ENCODE data around the gene PLCB3. TPM values are rescaled to one million over a fixed set of nuclear protein-coding genes. Genes with fewer than 3 reads are reported as not detected.

PLCB3 gene
- total and polyA plus RNA-seq, 10 of the 15 experiments (the other 5 are each of a cell fraction or from before 2014, with no cell fraction given), result 0.03 to 10.3 (median 3.3) TPM

- TF ChIP-seq SIX5 (IDR thresholded peaks at IDR 0.05; ENCODE audit: low read depth, low read length, severe bottlenecking) (no peak), NBN (IDR thresholded peaks at IDR 0.05) (no peak), SRF (IDR thresholded peaks at IDR 0.05; ENCODE audit: low read depth in 2 of 2, low read length in 2 of 2) (no peak)
Observed at GRCh38 chr11:64292460-64293254, 41.3 kb downstream of the PLCB3 start (continued).

- H3K27me3 ChIP-seq (replicated peaks in 1 of 2; ENCODE audit: control insufficient read depth in 2 of 2, insufficient read depth in 2 of 2, low read length in 1 of 2), result peaks cover 17 to 26% of the 10 kb centered on the region in 2 experiments
- H3K4me3 ChIP-seq, result no peak overlapping the region
- TF ChIP-seq GATAD2B (conservative IDR thresholded peaks at IDR 0.05; ENCODE audit: low read depth) (no peak), MTA2 (IDR thresholded peaks at IDR 0.05; ENCODE audit: low read depth) (no peak), TBL1XR1 (IDR thresholded peaks at IDR 0.05; ENCODE audit: low read depth, low read length) (no peak), KAT2A (conservative IDR thresholded peaks at IDR 0.05; ENCODE audit: control insufficient read depth, low read depth, low read length) (no peak), STAT3 (IDR thresholded peaks at IDR 0.05; ENCODE audit: low read depth, low read length) (no peak), HCFC1 (IDR thresholded peaks at IDR 0.05; ENCODE audit: low read length) (no peak), BMI1 (IDR thresholded peaks at IDR 0.05; ENCODE audit: borderline replicate concordance) (no peak), NR2C2 (IDR thresholded peaks at IDR 0.05; ENCODE audit: borderline replicate concordance, control insufficient read depth, insufficient read length, low read depth) (no peak)
- TF ChIP-seq, protein P1, sequence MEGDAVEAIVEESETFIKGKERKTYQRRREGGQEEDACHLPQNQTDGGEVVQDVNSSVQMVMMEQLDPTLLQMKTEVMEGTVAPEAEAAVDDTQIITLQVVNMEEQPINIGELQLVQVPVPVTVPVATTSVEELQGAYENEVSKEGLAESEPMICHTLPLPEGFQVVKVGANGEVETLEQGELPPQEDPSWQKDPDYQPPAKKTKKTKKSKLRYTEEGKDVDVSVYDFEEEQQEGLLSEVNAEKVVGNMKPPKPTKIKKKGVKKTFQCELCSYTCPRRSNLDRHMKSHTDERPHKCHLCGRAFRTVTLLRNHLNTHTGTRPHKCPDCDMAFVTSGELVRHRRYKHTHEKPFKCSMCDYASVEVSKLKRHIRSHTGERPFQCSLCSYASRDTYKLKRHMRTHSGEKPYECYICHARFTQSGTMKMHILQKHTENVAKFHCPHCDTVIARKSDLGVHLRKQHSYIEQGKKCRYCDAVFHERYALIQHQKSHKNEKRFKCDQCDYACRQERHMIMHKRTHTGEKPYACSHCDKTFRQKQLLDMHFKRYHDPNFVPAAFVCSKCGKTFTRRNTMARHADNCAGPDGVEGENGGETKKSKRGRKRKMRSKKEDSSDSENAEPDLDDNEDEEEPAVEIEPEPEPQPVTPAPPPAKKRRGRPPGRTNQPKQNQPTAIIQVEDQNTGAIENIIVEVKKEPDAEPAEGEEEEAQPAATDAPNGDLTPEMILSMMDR (IDR thresholded peaks at IDR 0.05 in 2 of 3, conservative IDR thresholded peaks at IDR 0.05 in 1 of 3; ENCODE audit: control insufficient read depth in 2 of 3, extremely low read depth in 1 of 3, insufficient read depth in 1 of 3, low read depth in 3 of 3, low read length in 3 of 3), result no peak
- POLR2A ChIA-PET, result interaction anchor here (0.6 to 0.7 kb wide), 6 partner anchors 26 to 734 kb away, joined by 3 to 5 read pairs (median 3); partner anchors contain the start of gene PPP1R14B
- no peak overlapping the region for H3K27ac ChIP-seq (ENCODE audit: control insufficient read depth, insufficient read depth)
- in situ Hi-C loops (cut with MboI), result no loop called here
- DNase-seq (ENCODE audit: low read depth, low spot score), result no peak
- no peaks in the 10 kb centered on the region for H3K36me3 ChIP-seq (ENCODE audit: control insufficient read depth in 2 of 2, insufficient read depth in 2 of 2, low read length in 1 of 2)
- no peaks in the 10 kb centered on the region; the same call in 1 of the 2 replicates for H4K20me1 ChIP-seq (ENCODE audit: control insufficient read depth, insufficient read depth)
- no peak overlapping the region for H3K4me2 ChIP-seq (ENCODE audit: control insufficient read depth, insufficient read depth)
- H2AFZ ChIP-seq (ENCODE audit: control insufficient read depth, low read depth, low read length), result no peak overlapping the region
- FAIRE-seq, result no peak
- no peak overlapping the region for H3K9ac ChIP-seq (ENCODE audit: control insufficient read depth, insufficient read depth, low read length)
- no peaks in the 10 kb centered on the region for H3K79me2 ChIP-seq (ENCODE audit: control insufficient read depth, insufficient read depth, low read length)
- no peaks in the 10 kb centered on the region for H3K9me3 ChIP-seq (replicated peaks; ENCODE audit: control insufficient read depth, insufficient read depth, low read length)
- RAD21 ChIA-PET (ENCODE audit: unreplicated experiment), result no interaction called here
- CTCF ChIA-PET, result no interaction called here
- SMC1A ChIA-PET (ENCODE audit: uncharacterized antibody, unreplicated experiment), result interaction anchor here (0.7 kb wide), 1 partner anchor 35 kb away, joined by 4 read pairs; no protein-coding TSS in a partner anchor
- no TSS peak for BruUV-seq (replicated peaks)
- 22% methylated on average over 2 of the region's 3 CpGs for WGBS (ENCODE audit: insufficient coverage, insufficient replicate concordance, low lambda C conversion rate, missing lambda C conversion rate)
- intact Hi-C loops (cut with micrococcal nuclease; ENCODE audit: unreplicated experiment), result no loop called here
- ATAC-seq, result no peak
- no peaks in the 10 kb centered on the region; the same call in 1 of the 2 replicates for H3K4me1 ChIP-seq (ENCODE audit: control insufficient read depth, insufficient read depth, low read length)
Observed at GRCh38 chr11:64294774-64295173, 43.4 kb downstream of the PLCB3 start.
